Medulla oblongata (tissue), 1 donor: ENCODE data around the gene CDK14.

Source experiments
- DNase-seq: peaks from one replicate; pipeline ENCODE4 v3.0.0-alpha.2; 2015; ENCODE audit errors: extremely low spot score

The CDK14 gene

GRCh38 chr7:90596671-90597562, 796 bp downstream of the CDK14 start:
- DNase-seq = peak; percentile 49

GRCh38 chr7:90597563-90598253, 1.6 kb downstream of the CDK14 start:
- DNase-seq = peak; percentile 11

DNA sequence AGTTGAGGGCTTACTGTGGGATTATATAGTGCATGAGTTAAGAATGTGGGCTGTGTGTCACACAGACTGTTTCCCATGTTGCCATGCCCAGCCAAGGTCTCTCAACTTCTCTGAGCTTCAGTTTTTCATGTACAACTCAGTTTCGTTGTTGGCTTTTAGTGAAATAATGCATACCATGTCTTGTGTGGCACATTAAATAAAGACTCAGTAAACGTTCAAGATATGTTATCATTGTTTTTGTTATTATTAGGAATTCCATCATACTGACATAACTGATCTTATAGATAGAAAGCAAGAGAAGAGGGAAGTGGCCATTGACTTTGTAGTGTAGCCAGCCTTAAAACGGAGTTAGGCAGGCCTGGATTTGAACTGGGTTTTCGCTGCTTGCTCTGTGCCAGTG, 2.9 kb downstream of the CDK14 start:
- no peak for DNase-seq

GRCh38 chr7:90599892-90600555, 3.9 kb downstream of the CDK14 start:
- no peak for DNase-seq

DNA sequence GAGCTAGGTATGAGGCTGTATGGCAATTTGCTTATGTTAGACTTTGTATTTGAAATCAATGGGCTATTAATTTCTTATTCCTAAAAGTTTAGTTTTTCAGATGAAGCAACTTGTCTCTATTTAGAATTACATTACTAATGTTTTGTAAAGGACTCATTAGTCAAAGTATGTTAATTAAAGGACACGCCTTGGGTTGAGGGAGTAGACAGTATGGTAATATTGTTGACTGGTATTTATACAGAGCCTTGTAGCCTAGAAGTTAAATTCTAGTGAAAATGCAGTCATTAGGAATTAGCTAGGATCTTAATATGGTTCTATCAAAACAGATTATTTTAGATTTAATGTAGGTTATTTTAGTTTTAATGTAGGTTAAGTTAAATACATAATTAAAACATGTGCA, 6.2 kb downstream of the CDK14 start:
- no peak for DNase-seq

GRCh38 chr7:90603346-90603745, 7.2 kb downstream of the CDK14 start:
- no peak for DNase-seq

DNA sequence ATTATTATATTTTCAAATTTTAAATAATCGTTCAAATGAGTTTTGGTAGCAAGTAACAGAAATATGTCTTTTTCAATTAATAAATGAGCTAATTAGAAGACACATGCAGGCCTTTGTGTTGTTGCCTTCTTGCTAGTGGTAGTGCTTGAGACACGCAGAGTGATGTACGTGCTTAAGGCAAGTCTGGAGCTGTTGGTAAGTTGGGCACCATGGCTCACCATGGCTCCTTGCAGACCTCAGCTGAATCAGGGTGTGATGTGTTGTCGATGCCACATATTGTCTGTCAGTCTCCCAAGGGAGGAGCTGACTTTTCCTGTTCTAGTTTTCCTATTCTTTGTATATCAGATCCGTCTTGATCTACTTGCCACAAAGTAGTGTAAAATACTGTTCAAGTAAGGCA, 8.3 kb downstream of the CDK14 start:
- DNase-seq = no peak

- no peak for DNase-seq
Measured at GRCh38 chr7:90605055-90605454, 8.9 kb downstream of the CDK14 start.

DNA sequence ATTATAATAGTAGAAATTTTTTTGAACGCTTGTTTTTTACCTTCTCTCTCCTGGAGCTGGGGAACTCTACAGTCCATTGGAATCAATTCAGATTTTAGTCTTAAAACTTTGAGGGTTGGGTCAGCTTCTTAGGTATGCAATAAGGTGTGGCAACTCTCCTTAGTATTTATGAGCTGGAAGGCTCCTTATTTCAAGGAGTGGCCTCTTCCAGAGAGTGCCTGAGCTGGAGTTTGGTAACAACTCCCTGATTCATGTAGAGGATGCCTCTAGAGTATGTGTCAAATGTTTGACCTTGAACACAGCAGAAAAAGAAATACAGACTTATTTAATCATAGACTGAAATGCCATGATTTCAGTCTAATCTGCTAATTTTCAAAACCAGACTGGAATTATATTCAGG, 11.1 kb downstream of the CDK14 start:
- no peak for DNase-seq

GRCh38 chr7:90610105-90610504, 14.0 kb downstream of the CDK14 start:
- no peak for DNase-seq

DNA sequence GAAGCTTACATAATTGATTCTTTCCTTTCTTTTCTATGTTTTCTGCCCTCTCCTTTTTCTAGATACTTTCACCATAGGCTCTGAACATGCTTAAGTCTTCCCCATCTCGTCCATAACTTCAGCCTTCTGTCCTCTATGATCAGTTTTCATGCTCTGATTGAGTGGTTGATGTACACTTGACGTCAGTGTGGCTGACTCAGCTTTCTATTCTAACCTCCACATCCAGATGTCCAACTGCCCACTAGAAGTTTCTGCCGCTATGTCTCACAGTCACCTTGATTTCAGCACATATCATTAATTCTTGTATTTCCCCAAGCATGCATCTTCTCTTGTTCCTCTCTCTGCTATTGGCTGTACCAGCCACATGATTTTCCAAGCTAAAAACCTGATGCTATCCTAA, 15.0 kb downstream of the CDK14 start:
- no peak for DNase-seq

DNA sequence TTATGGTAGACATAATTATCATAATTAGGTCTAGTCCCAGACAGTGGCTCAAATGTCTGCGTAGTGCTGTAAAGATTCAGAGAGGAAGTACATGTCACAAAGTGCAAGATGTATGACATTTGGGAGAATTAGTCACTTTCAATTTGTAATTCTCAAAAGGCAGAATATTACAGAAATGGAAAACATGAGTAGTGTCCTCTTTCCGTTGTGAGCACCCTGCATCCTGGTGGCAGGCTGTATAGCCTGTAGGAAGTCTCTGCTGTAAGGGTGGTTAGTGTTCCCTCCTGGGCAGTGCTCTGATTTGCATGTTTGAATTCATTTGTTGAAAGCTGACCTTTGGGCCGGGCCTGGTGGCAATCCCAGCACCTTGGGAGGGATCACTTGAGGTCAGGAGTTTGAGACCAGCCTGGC, 17.0 kb downstream of the CDK14 start:
- DNase-seq = no peak

GRCh38 chr7:90617442-90617841, 21.3 kb downstream of the CDK14 start:
- DNase-seq = no peak

DNA sequence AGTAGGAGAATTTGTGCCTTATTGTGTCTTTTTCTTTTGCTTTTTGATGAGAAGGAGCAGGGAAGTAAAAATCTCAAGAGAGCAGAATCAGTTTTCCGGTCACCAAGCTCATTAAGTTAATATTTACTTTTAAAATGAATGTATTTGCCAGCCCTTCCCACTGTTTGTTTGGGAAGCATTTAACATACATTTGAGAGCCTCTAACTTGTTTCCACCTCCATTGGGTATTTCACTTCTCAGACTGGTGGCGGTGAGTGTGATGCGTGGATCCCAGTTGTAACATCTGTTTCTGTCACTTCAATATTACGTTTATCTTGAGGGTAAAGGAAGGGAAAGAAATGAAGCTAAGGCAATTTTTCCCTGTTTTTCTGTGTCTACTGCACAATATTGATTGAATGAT, 22.8 kb downstream of the CDK14 start:
- no peak for DNase-seq

GRCh38 chr7:90621125-90621746, 25.1 kb downstream of the CDK14 start:
- peak; percentile 32 for DNase-seq

DNA sequence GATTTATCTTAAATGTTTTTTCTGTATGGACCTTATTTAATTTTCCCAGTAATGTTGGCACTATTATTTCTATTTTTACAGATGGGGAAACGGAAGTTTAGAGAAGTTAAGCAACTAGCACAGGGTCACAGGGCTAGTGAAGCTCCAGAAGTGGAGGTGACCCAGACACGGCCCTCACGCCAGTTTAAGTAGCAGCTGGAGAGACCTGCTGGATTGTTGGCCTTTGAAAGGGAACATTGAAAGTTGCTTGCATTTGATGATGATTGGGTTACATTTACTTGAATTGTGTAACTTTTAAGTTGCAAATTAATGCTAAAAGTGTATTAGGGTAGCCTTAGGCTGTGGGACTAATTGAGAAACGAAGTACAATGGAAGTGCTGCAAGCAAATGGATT, 25.6 kb downstream of the CDK14 start:
- DNase-seq = no peak

DNA sequence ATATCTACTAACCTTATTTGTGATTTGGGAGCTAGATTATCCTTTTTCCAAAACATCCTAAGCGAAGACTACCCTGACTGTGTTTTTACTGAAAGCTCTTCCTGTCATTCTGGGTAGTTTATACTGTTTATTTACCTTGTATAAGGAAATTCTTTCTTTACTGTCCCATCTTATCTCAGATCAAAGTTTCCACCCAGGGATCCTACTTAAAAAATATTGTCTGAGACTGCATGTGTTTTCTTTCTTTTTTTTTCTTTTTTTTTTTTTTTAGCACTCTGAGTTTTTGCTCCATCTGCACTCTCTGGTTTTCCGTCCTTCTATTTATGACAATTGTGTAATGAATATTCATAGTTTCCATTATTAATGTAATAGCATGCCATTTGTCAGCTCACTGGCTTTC, 26.5 kb downstream of the CDK14 start:
- no peak for DNase-seq

DNA sequence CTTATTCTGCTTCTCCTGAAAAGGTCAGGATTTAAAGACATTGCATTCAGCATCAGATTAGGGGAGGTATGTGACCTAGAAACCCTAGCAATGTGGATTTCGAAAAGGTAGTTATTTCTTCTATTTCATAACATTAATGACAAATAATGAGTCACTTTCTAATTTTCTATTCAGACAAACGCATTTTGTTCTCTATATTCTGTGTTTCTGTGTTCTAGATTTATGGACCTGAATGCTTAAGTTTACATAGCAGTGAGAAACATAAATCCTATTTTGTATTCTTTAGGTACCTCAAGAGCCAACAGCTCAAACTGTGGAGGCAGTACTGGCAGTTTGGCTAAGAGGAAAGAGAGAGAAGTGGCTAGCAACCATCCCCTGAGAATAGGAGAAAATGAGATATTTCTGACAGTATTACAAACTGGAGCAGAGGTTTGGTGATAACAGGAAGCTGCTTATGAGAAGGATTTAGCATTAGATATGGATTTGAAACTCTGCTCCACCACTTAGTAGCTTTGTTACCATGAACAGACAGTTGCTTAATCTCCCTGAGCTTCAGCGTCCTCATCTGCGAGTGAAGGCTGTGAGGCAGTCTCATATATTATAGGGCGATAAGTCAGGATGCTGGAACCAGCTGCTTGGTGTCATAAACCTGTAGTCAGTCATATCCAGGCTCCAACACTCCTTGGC, 28.2 kb downstream of the CDK14 start:
- DNase-seq = no peak

- DNase-seq = no peak
Measured at GRCh38 chr7:90625051-90625450, 28.9 kb downstream of the CDK14 start.

- peak; percentile 53 for DNase-seq
Measured at GRCh38 chr7:90625562-90625961, 29.4 kb downstream of the CDK14 start.

DNA sequence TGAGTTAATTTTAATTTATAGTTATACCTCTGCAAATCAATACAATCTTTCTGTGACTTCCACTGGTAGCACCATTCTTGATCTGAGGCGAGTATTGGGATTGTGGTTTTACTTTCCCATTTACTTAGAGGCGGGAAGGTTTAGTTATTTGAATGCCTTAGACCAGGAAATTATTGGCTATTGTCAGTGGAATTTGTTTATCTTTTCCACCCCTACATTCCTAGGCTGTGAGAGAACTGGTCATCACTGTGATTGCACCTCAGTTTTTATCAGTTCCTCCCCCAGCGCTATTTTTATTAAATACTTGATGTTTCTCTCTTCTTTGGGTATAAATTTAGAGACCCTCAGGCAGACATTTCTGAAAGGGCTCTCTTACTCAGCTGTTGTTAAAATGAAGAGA, 29.9 kb downstream of the CDK14 start:
- DNase-seq = no peak
